Gastrocnemius medialis (tissue), 4 donors: ENCODE measurements around the gene CLNK.

Source experiments
- CTCF ChIP-seq, 5 experiments: fragments of 450-650 bp in 3 of 5; fragments of 200-600 bp in 2 of 5; sonication (generic) in 2 of 5; IDR thresholded peaks in 4 of 5; conservative IDR thresholded peaks in 1 of 5; 1 replicate in 4 of 5; 2 replicates in 1 of 5; pipeline ENCODE4 v1.5.1; 2016 to 2019; ENCODE audit warnings: antibody characterized with exemption in 5 of 5, mild to moderate bottlenecking in 3 of 5, moderate library complexity in 3 of 5
- POLR2A ChIP-seq, 2 donors: fragments of 450-650 bp; IDR thresholded peaks; one replicate each; pipeline ENCODE4 v1.6.1; 2017; ENCODE audit warnings: antibody characterized with exemption in 2 of 2, mild to moderate bottlenecking in 2 of 2, moderate library complexity in 2 of 2

GRCh38 chr4:10639100-10639499 is 45.5 kb downstream of the CLNK start:
- no peak for TF ChIP-seq CTCF (IDR thresholded peaks at IDR 0.05 in 4 of 5, conservative IDR thresholded peaks at IDR 0.05 in 1 of 5)
- no peak for TF ChIP-seq POLR2A (IDR thresholded peaks at IDR 0.05)
